LNCaP clone FGC (cell line): Measurements from ENCODE around the gene GRK6.
A peak's percentile ranks its signal among the peaks of the same experiment; 100 is the strongest.

Source experiments
- DNase-seq: peaks from one replicate; pipeline ENCODE4 v3.0.0-alpha.2; 2011; ENCODE audit warnings: low read depth
- H3K4me3 ChIP-seq: 2 replicates; pipeline ENCODE4 v1.5.1; 2011; ENCODE audit warnings: mild to moderate bottlenecking, low read depth, low read length, control low read depth
- TF ChIP-seq, protein P1 (sequence below): IDR thresholded peaks from 2 replicates; pipeline ENCODE4 v1.5.1; 2012; ENCODE audit warnings: mild to moderate bottlenecking; ENCODE audit not compliant: control insufficient read depth, insufficient read depth; ENCODE audit errors: extremely low read depth

GRK6 gene

DNA sequence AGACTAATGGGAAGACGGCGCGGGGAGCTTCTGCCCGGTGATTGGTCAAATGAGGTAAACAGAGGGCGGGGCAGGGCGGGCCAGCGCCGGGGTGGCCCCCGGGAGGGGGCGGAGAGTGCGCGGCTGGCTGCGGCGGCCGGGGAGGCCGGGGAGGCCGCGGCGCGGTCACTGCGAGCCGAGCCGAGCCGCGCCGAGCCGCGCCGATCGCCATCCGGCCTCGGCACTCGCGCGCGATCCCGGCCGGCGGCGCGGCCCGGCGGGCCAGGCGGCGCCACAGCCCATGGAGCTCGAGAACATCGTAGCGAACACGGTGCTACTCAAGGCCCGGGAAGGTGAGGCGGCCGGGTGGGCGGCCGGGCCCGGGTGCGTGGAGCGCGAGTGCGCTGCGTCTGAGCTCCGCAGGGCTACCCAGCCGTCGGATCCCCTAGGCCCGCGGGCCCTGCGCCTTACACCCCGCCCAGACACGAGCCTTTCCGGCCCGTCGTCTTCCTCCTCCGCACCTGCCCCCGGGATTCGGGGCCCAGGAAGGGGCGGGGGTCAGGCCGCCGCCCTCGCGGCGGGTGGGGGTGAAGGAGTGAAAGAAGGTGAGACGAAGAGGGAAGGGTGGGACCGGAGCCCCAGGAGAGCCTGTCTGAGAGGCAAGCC is at the start of gene GRK6:
Gene GRK6, plus strand, starts transcription at position 111 of the 645 bp plus-strand sequence. Its CDS starts 170 bp downstream, at position 281.
- DNase-seq: no peak
- TF ChIP-seq, protein P1, sequence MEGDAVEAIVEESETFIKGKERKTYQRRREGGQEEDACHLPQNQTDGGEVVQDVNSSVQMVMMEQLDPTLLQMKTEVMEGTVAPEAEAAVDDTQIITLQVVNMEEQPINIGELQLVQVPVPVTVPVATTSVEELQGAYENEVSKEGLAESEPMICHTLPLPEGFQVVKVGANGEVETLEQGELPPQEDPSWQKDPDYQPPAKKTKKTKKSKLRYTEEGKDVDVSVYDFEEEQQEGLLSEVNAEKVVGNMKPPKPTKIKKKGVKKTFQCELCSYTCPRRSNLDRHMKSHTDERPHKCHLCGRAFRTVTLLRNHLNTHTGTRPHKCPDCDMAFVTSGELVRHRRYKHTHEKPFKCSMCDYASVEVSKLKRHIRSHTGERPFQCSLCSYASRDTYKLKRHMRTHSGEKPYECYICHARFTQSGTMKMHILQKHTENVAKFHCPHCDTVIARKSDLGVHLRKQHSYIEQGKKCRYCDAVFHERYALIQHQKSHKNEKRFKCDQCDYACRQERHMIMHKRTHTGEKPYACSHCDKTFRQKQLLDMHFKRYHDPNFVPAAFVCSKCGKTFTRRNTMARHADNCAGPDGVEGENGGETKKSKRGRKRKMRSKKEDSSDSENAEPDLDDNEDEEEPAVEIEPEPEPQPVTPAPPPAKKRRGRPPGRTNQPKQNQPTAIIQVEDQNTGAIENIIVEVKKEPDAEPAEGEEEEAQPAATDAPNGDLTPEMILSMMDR: no peak
- peak within 1 kb of the TSS; percentile 77 for H3K4me3 ChIP-seq

DNA sequence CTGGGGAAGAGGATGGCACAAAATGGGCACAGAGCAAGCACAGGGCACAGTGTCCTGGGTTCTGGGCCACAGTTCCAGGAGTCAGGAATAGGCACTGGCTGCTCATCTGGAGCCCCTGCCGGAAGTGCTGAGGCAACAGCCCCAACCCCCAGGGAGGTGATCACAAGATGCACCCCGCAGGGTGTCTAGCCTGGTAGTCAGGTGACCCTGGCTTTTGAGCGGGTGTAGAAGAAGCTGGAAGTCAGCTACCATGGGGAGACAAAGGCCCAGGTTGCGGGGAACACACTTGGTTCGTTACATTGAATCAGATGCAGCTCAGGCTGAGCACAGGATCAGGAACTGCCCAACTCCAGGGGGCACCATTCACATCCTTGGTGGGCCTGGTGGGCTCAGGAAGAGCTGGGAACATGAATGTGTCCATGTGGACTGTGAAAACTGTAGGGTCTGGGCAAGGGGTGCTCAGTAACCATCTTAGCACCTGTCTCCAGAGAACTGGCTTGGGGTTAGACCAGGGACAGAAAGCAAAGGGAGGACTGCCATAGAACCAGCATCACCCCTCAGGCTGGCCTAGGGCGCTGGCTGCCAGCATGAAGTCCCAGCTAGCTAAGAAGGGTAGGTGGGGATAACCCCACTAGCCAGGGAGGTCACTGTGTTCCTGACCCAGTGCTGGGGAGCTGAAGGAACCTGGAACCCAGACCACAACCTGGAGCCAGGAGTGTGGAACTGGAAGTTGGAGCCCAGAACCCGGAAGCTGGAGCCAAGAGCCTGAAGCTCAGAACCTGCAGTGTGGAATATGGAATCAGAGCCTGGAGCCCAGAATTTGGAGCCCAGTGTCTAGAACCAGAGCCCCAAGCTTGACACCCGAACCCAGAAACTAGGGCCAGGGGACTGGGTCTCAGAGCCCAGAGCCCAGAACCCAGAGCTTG is 48.4 kb upstream of the GRK6 start:
- H3K4me3 ChIP-seq: no peak overlapping the region
- no peak for DNase-seq
- TF ChIP-seq, protein P1: no peak

DNA sequence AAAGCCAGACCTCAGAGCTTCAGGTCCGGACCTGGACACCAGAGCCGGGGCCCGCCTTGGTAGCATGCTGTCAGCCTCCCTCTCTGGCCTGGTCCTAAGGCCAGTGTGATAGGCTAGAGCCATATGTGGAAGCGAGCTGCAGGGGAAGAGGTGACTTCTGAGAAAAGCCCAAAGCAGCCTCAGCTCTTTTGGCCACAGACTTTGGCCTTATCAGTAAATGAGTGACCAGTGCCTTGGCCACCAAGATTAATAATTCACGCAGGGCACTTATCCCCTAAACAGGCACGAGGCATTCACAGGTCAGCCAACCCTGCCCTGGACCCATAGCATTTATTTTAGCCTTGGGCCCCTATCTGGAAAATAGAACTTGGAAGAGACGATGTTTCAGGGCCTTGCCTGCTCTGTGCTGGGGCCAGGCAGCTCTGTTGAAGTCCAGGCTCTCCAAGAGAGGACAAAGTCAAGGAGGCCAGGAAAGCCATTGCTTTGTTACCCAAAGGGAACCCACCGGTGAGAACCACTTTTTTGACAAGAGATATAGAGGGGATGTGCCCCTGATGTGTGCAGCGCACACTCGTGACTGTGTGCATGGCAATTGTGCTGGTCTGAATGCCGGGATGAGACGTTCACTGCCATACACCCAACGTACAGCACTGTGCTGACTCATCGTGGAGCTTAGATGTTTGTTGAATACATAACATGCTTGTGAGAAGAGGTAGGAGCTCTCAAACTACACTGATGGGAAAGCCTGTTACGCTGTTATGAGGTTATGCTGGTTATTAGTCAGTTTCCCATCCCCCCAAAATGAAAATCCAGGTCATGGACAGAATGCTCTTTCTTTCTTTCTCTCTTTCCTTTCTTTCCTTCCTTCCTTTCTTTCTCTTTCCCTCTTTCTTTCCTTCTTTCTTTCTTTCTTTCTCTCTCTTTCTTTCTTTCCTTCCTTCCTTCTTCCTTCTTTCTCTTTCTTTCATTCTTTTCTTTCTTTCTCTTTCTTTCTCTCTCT is 47.3 kb upstream of the GRK6 start:
- H3K4me3 ChIP-seq: no peak overlapping the region
- no peak for DNase-seq
- TF ChIP-seq, protein P1: no peak

DNA sequence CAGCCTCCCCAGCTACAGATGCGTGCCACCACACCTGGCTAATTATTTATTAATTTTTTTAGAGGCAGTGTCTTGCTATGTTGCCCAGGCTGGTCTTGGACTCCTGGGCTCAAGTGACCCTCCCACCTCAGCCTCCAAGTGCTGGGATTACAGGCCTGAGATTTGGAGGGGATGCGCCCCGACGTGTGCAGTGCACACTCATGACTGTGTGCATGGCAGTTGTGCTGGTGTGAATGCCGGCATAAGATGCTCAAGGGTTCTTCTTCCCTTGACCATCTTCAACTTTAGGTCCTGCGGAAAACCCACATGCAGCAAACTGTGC is 45.7 kb upstream of the GRK6 start:
- TF ChIP-seq, protein P1: no peak
- no peak for DNase-seq

DNA sequence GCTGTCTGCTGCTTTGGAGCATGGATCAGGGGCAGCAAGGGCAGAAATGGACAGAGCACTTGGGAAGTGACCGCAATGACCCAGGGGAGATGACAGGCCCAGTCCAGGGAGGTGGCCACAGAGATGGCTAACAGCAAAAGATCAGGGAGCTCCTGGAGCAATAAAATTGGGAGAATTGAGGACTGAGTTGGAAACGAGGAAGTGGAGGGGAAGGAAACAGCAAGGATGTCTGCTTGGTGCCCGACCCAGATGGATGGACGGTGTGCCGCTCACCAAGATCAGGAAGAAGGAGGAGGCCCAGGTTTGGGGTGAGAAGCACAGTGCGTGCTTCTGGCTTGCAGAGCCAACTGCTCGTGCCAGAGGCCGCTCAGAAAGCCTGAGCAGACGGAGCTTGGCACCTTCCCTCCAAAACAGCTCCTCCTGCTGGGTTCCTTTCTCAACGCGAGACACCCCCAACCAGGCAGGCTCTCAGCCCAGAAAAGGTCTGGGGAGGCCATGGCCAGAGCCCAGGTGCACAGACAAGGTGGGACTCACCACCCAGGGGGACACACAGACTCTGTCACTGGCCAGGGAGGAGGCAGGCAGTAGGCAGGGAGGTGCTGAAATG is 44.0 kb upstream of the GRK6 start:
- H3K4me3 ChIP-seq: no peak overlapping the region
- TF ChIP-seq, protein P1: peak; percentile 46
- DNase-seq: no peak

More for the DNA sequence above, 45.7 kb upstream of the GRK6 start:
- H3K4me3 ChIP-seq: no peak overlapping the region

DNA sequence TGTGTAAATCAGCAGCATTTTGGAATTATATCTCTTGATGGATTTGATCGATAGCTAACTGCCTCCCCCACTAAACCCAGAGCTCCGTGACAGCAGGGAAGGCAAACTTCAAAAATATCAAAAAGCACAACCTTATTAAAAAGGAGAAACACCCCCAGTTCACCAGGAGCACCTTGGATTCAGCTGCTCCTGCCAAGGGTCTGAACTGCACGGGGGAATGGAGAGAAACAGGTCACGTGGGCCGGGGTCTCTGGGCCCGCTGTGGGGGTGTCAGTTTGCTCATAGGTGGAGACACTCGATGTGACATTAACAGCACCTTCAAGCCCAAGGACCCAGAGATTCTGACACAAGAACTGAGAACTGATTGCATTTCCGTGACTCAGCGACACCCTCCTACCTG is 43.3 kb upstream of the GRK6 start:
- H3K4me3 ChIP-seq: no peak overlapping the region
- DNase-seq: no peak
- TF ChIP-seq, protein P1: no peak
